ENCODE measurements around the gene MOB3A.
A peak's percentile ranks its signal among the peaks of the same experiment; 100 is the strongest.

GRCh38 chr19:2032296-2032941 is 63.7 kb downstream of the MOB3A start:
- TF ChIP-seq CTCF (IDR thresholded peaks at IDR 0.05) = no peak
- TF ChIP-seq POLR2A (IDR thresholded peaks at IDR 0.05) = peak in 1 of 2 donors; percentile 63
